ENCODE results near the gene SUCO. TPM values are rescaled to one million over a fixed set of nuclear protein-coding genes. Genes with fewer than 3 reads are reported as not detected.
A peak's percentile ranks its signal among the peaks of the same experiment; 100 is the strongest.

The SUCO gene
- total RNA-seq, 3 donors from 2014 or later, result 19.5 to 21.5 (median 20.3) TPM

GRCh38 chr1:172532183-172532699 lies 709 bp upstream of the SUCO start:
- DNase-seq (peak; percentile 74), ATAC-seq (peak; percentile 70 to 73)
- no peaks in the 10 kb centered on the region for H3K36me3 Mint-ChIP-seq (ENCODE audit: insufficient read depth)
- no peaks in the 10 kb centered on the region for H3K9me3 Mint-ChIP-seq
- peaks cover 9% of the 10 kb centered on the region for H3K27me3 Mint-ChIP-seq (ENCODE audit: low read depth)
- peaks cover 46% of the 10 kb centered on the region for H3K4me1 Mint-ChIP-seq (ENCODE audit: low read depth)
- H3K4me3 Mint-ChIP-seq, result peak overlapping the region; percentile 97

- Mint-ChIP-seq H3K4me1 (ENCODE audit: low read depth) (peaks cover 57% of the 10 kb centered on the region), H3K4me3 (peak overlapping the region; percentile 97), H3K9me3 (no peaks in the 10 kb centered on the region), H3K27me3 (ENCODE audit: low read depth) (peaks cover 9% of the 10 kb centered on the region), H3K36me3 (ENCODE audit: insufficient read depth) (no peaks in the 10 kb centered on the region)
- no peak for ATAC-seq
- DNase-seq, result peak; percentile 12
These were observed 682 bp downstream of the SUCO start for GRCh38 chr1:172533513-172534151.

- Mint-ChIP-seq H3K4me1 (ENCODE audit: low read depth) (peaks cover 69% of the 10 kb centered on the region), H3K36me3 (ENCODE audit: insufficient read depth) (no peaks in the 10 kb centered on the region), H3K9me3 (no peaks in the 10 kb centered on the region), H3K4me3 (no peak overlapping the region), H3K27me3 (ENCODE audit: low read depth) (peaks cover 2% of the 10 kb centered on the region)
- ATAC-seq (no peak), DNase-seq (no peak)
These were observed 3.3 kb downstream of the SUCO start for GRCh38 chr1:172536256-172536655.

GRCh38 chr1:172537366-172537765 lies 4.4 kb downstream of the SUCO start:
- Mint-ChIP-seq H3K4me1 (ENCODE audit: low read depth) (peaks cover 67% of the 10 kb centered on the region), H3K4me3 (no peak overlapping the region), H3K36me3 (ENCODE audit: insufficient read depth) (peaks cover 3% of the 10 kb centered on the region), H3K9me3 (no peaks in the 10 kb centered on the region), H3K27me3 (ENCODE audit: low read depth) (no peaks in the 10 kb centered on the region)
- DNase-seq (no peak), ATAC-seq (no peak)

- no peaks in the 10 kb centered on the region for H3K27me3 Mint-ChIP-seq (ENCODE audit: low read depth)
- H3K9me3 Mint-ChIP-seq, result no peaks in the 10 kb centered on the region
- peaks cover 3% of the 10 kb centered on the region for H3K36me3 Mint-ChIP-seq (ENCODE audit: insufficient read depth)
- no peak overlapping the region for H3K4me3 Mint-ChIP-seq
- peaks cover 67% of the 10 kb centered on the region for H3K4me1 Mint-ChIP-seq (ENCODE audit: low read depth)
- DNase-seq (no peak), ATAC-seq (no peak)
These were observed 5.0 kb downstream of the SUCO start for GRCh38 chr1:172537827-172538391.

GRCh38 chr1:172540635-172541034 lies 7.7 kb downstream of the SUCO start:
- H3K36me3 Mint-ChIP-seq (ENCODE audit: insufficient read depth), result peaks cover 3% of the 10 kb centered on the region
- H3K9me3 Mint-ChIP-seq, result no peaks in the 10 kb centered on the region
- H3K27me3 Mint-ChIP-seq (ENCODE audit: low read depth), result no peaks in the 10 kb centered on the region
- ATAC-seq (no peak), DNase-seq (no peak)
- H3K4me3 Mint-ChIP-seq, result no peak overlapping the region
- peaks cover 48% of the 10 kb centered on the region for H3K4me1 Mint-ChIP-seq (ENCODE audit: low read depth)

- H3K4me3 Mint-ChIP-seq, result no peak overlapping the region
- H3K36me3 Mint-ChIP-seq (ENCODE audit: insufficient read depth), result peaks cover 3% of the 10 kb centered on the region
- no peaks in the 10 kb centered on the region for H3K9me3 Mint-ChIP-seq
- peaks cover 37% of the 10 kb centered on the region for H3K4me1 Mint-ChIP-seq (ENCODE audit: low read depth)
- no peaks in the 10 kb centered on the region for H3K27me3 Mint-ChIP-seq (ENCODE audit: low read depth)
- ATAC-seq (peak in 1 of 2 donors; percentile 41), DNase-seq (no peak)
These were observed 11.6 kb downstream of the SUCO start for GRCh38 chr1:172544481-172545104.

GRCh38 chr1:172545396-172546004 lies 12.6 kb downstream of the SUCO start:
- ATAC-seq, result peak; percentile 25 to 53
- no peak overlapping the region for H3K4me3 Mint-ChIP-seq
- no peaks in the 10 kb centered on the region for H3K9me3 Mint-ChIP-seq
- peaks cover 38% of the 10 kb centered on the region for H3K4me1 Mint-ChIP-seq (ENCODE audit: low read depth)
- no peaks in the 10 kb centered on the region for H3K27me3 Mint-ChIP-seq (ENCODE audit: low read depth)
- H3K36me3 Mint-ChIP-seq (ENCODE audit: insufficient read depth), result peaks cover 3% of the 10 kb centered on the region
- no peak for DNase-seq

- ATAC-seq (no peak), DNase-seq (no peak)
- H3K27me3 Mint-ChIP-seq (ENCODE audit: low read depth), result no peaks in the 10 kb centered on the region
- no peaks in the 10 kb centered on the region for H3K9me3 Mint-ChIP-seq
- peaks cover 34% of the 10 kb centered on the region for H3K4me1 Mint-ChIP-seq (ENCODE audit: low read depth)
- H3K4me3 Mint-ChIP-seq, result no peak overlapping the region
- H3K36me3 Mint-ChIP-seq (ENCODE audit: insufficient read depth), result peaks cover 5% of the 10 kb centered on the region
These were observed 14.1 kb downstream of the SUCO start for GRCh38 chr1:172547071-172547470.

- H3K4me1 Mint-ChIP-seq (ENCODE audit: low read depth), result peaks cover 34% of the 10 kb centered on the region
- H3K9me3 Mint-ChIP-seq, result no peaks in the 10 kb centered on the region
- no peak for ATAC-seq
- H3K4me3 Mint-ChIP-seq, result no peak overlapping the region
- no peaks in the 10 kb centered on the region for H3K27me3 Mint-ChIP-seq (ENCODE audit: low read depth)
- DNase-seq, result no peak
- H3K36me3 Mint-ChIP-seq (ENCODE audit: insufficient read depth), result peaks cover 12% of the 10 kb centered on the region
These were observed 16.8 kb downstream of the SUCO start for GRCh38 chr1:172549621-172550280.

GRCh38 chr1:172551279-172551678 lies 18.3 kb downstream of the SUCO start:
- Mint-ChIP-seq H3K9me3 (no peaks in the 10 kb centered on the region), H3K27me3 (ENCODE audit: low read depth) (no peaks in the 10 kb centered on the region), H3K36me3 (ENCODE audit: insufficient read depth) (peaks cover 21% of the 10 kb centered on the region), H3K4me1 (ENCODE audit: low read depth) (peaks cover 36% of the 10 kb centered on the region), H3K4me3 (no peak overlapping the region)
- ATAC-seq (no peak), DNase-seq (no peak)

GRCh38 chr1:172554915-172555314 lies 22.0 kb downstream of the SUCO start:
- Mint-ChIP-seq H3K9me3 (no peaks in the 10 kb centered on the region), H3K4me3 (no peak overlapping the region), H3K27me3 (ENCODE audit: low read depth) (no peaks in the 10 kb centered on the region), H3K4me1 (ENCODE audit: low read depth) (peaks cover 14% of the 10 kb centered on the region), H3K36me3 (ENCODE audit: insufficient read depth) (peaks cover 42% of the 10 kb centered on the region)
- DNase-seq (no peak), ATAC-seq (no peak)

- Mint-ChIP-seq H3K4me1 (ENCODE audit: low read depth) (peaks cover 6% of the 10 kb centered on the region), H3K27me3 (ENCODE audit: low read depth) (no peaks in the 10 kb centered on the region), H3K9me3 (no peaks in the 10 kb centered on the region), H3K36me3 (ENCODE audit: insufficient read depth) (peaks cover 49% of the 10 kb centered on the region), H3K4me3 (no peak overlapping the region)
- ATAC-seq (no peak), DNase-seq (no peak)
These were observed 23.5 kb downstream of the SUCO start for GRCh38 chr1:172556461-172556860.

- no peaks in the 10 kb centered on the region for H3K27me3 Mint-ChIP-seq (ENCODE audit: low read depth)
- ATAC-seq (no peak), DNase-seq (no peak)
- H3K36me3 Mint-ChIP-seq (ENCODE audit: insufficient read depth), result peaks cover 51% of the 10 kb centered on the region
- H3K4me3 Mint-ChIP-seq, result no peak overlapping the region
- H3K4me1 Mint-ChIP-seq (ENCODE audit: low read depth), result peaks cover 3% of the 10 kb centered on the region
- no peaks in the 10 kb centered on the region for H3K9me3 Mint-ChIP-seq
These were observed 24.3 kb downstream of the SUCO start for GRCh38 chr1:172557270-172557669.
